Measurements from ENCODE around the gene CBX2.

Gene CBX2

GRCh38 chr17:79801156-79802038 is 23.4 kb downstream of the CBX2 start:
- no peak overlapping the region for H3K27ac ChIP-seq (replicated peaks)
- no peak overlapping the region for H3K4me3 ChIP-seq (replicated peaks; ENCODE audit: insufficient read depth, low read length)
- peaks cover 76% of the 10 kb centered on the region for H3K27me3 ChIP-seq (ENCODE audit: insufficient read depth, poor library complexity, severe bottlenecking)

GRCh38 chr17:79802039-79802735 is 24.2 kb downstream of the CBX2 start:
- Histone ChIP-seq H3K4me3 (replicated peaks; ENCODE audit: insufficient read depth, low read length) (no peak overlapping the region), H3K27ac (replicated peaks) (no peak overlapping the region), H3K27me3 (ENCODE audit: insufficient read depth, poor library complexity, severe bottlenecking) (peaks cover 84% of the 10 kb centered on the region)
- DNase-seq (ENCODE audit: low read depth in 1 of 2, low spot score in 1 of 2): no peak
- TF ChIP-seq GABPA (IDR thresholded peaks at IDR 0.05; ENCODE audit: low read depth): no peak
- no peak for TF ChIP-seq REST (IDR thresholded peaks at IDR 0.05; ENCODE audit: insufficient replicate concordance, low read depth)
- no peak for TF ChIP-seq POLR2AphosphoS5 (IDR thresholded peaks at IDR 0.05; ENCODE audit: low read depth)
- no peak for TF ChIP-seq CTCF (IDR thresholded peaks at IDR 0.05; ENCODE audit: insufficient read depth, low read length)
- no peak for TF ChIP-seq SPI1 (IDR thresholded peaks at IDR 0.05; ENCODE audit: borderline replicate concordance, low read depth)

More at GRCh38 chr17:79801156-79802038, 23.4 kb downstream of the CBX2 start:
- no peak for TF ChIP-seq SPI1 (IDR thresholded peaks at IDR 0.05; ENCODE audit: borderline replicate concordance, low read depth)
- TF ChIP-seq GABPA (IDR thresholded peaks at IDR 0.05; ENCODE audit: low read depth): no peak
- no peak for TF ChIP-seq REST (IDR thresholded peaks at IDR 0.05; ENCODE audit: insufficient replicate concordance, low read depth)
- no peak for TF ChIP-seq CTCF (IDR thresholded peaks at IDR 0.05; ENCODE audit: insufficient read depth, low read length)
- TF ChIP-seq POLR2AphosphoS5 (IDR thresholded peaks at IDR 0.05; ENCODE audit: low read depth): no peak
- DNase-seq (ENCODE audit: low read depth in 1 of 2, low spot score in 1 of 2): no peak

- Histone ChIP-seq H3K27ac (replicated peaks) (no peak overlapping the region), H3K4me3 (replicated peaks; ENCODE audit: insufficient read depth, low read length) (no peak overlapping the region), H3K27me3 (ENCODE audit: insufficient read depth, poor library complexity, severe bottlenecking) (peaks cover 90% of the 10 kb centered on the region)
- DNase-seq (ENCODE audit: low read depth in 1 of 2, low spot score in 1 of 2): no peak
- TF ChIP-seq POLR2AphosphoS5 (IDR thresholded peaks at IDR 0.05; ENCODE audit: low read depth): no peak
Measured at GRCh38 chr17:79802736-79803420, 24.9 kb downstream of the CBX2 start.

Measured in HL-60 (cell line).